ENCODE measurements around the gene PACS1. TPM values are rescaled to one million over a fixed set of nuclear protein-coding genes. Genes with fewer than 3 reads are reported as not detected.

PACS1 gene
- total RNA-seq, 1 experiment from 2014 or later: 9.0 TPM

GRCh38 chr11:66150140-66150539 lies 80.1 kb downstream of the PACS1 start:
- no peak for DNase-seq (ENCODE audit: low read depth, low spot score)

GRCh38 chr11:66150725-66151124 lies 80.7 kb downstream of the PACS1 start:
- no peak for DNase-seq (ENCODE audit: low read depth, low spot score)
- in situ Hi-C loops (cut with HindIII; ENCODE audit: low pct_unique_long_range_greater_than_20kb, low sequenced_read_pairs): no loop called here

More at GRCh38 chr11:66150140-66150539, 80.1 kb downstream of the PACS1 start:
- in situ Hi-C loops (cut with HindIII; ENCODE audit: low pct_unique_long_range_greater_than_20kb, low sequenced_read_pairs): no loop called here

- in situ Hi-C loops (cut with HindIII; ENCODE audit: low pct_unique_long_range_greater_than_20kb, low sequenced_read_pairs): no loop called here
- no peak for DNase-seq (ENCODE audit: low read depth, low spot score)
Observed at GRCh38 chr11:66151273-66151672, 81.2 kb downstream of the PACS1 start.

GRCh38 chr11:66154109-66154508 lies 84.0 kb downstream of the PACS1 start:
- in situ Hi-C loops (cut with HindIII; ENCODE audit: low pct_unique_long_range_greater_than_20kb, low sequenced_read_pairs): no loop called here
- DNase-seq (ENCODE audit: low read depth, low spot score): no peak

GRCh38 chr11:66155387-66156073 lies 85.5 kb downstream of the PACS1 start:
- DNase-seq (ENCODE audit: low read depth, low spot score): no peak
- in situ Hi-C loops (cut with HindIII; ENCODE audit: low pct_unique_long_range_greater_than_20kb, low sequenced_read_pairs): no loop called here

- no peak for DNase-seq (ENCODE audit: low read depth, low spot score)
- in situ Hi-C loops (cut with HindIII; ENCODE audit: low pct_unique_long_range_greater_than_20kb, low sequenced_read_pairs): no loop called here
Observed at GRCh38 chr11:66157182-66157864, 87.3 kb downstream of the PACS1 start.

GRCh38 chr11:66158156-66158555 lies 88.1 kb downstream of the PACS1 start:
- no peak for DNase-seq (ENCODE audit: low read depth, low spot score)
- in situ Hi-C loops (cut with HindIII; ENCODE audit: low pct_unique_long_range_greater_than_20kb, low sequenced_read_pairs): no loop called here

GRCh38 chr11:66159324-66159984 lies 89.4 kb downstream of the PACS1 start:
- no peak for DNase-seq (ENCODE audit: low read depth, low spot score)
- in situ Hi-C loops (cut with HindIII; ENCODE audit: low pct_unique_long_range_greater_than_20kb, low sequenced_read_pairs): no loop called here

- no peak for DNase-seq (ENCODE audit: low read depth, low spot score)
- in situ Hi-C loops (cut with HindIII; ENCODE audit: low pct_unique_long_range_greater_than_20kb, low sequenced_read_pairs): no loop called here
Observed at GRCh38 chr11:66160709-66161108, 90.6 kb downstream of the PACS1 start.

GRCh38 chr11:66168289-66168688 lies 98.2 kb downstream of the PACS1 start:
- in situ Hi-C loops (cut with HindIII; ENCODE audit: low pct_unique_long_range_greater_than_20kb, low sequenced_read_pairs): no loop called here
- no peak for DNase-seq (ENCODE audit: low read depth, low spot score)

GRCh38 chr11:66172146-66172545 lies 102.1 kb downstream of the PACS1 start:
- DNase-seq (ENCODE audit: low read depth, low spot score): no peak
- in situ Hi-C loops (cut with HindIII; ENCODE audit: low pct_unique_long_range_greater_than_20kb, low sequenced_read_pairs): no loop called here

GRCh38 chr11:66176650-66177049 lies 106.6 kb downstream of the PACS1 start:
- in situ Hi-C loops (cut with HindIII; ENCODE audit: low pct_unique_long_range_greater_than_20kb, low sequenced_read_pairs): no loop called here
- no peak for DNase-seq (ENCODE audit: low read depth, low spot score)

GRCh38 chr11:66178183-66178582 lies 108.1 kb downstream of the PACS1 start:
- in situ Hi-C loops (cut with HindIII; ENCODE audit: low pct_unique_long_range_greater_than_20kb, low sequenced_read_pairs): no loop called here
- no peak for DNase-seq (ENCODE audit: low read depth, low spot score)

GRCh38 chr11:66178871-66179270 lies 108.8 kb downstream of the PACS1 start:
- in situ Hi-C loops (cut with HindIII; ENCODE audit: low pct_unique_long_range_greater_than_20kb, low sequenced_read_pairs): no loop called here
- DNase-seq (ENCODE audit: low read depth, low spot score): no peak

- DNase-seq (ENCODE audit: low read depth, low spot score): no peak
- in situ Hi-C loops (cut with HindIII; ENCODE audit: low pct_unique_long_range_greater_than_20kb, low sequenced_read_pairs): no loop called here
Observed at GRCh38 chr11:66181632-66182315, 111.7 kb downstream of the PACS1 start.

GRCh38 chr11:66183494-66184048 lies 113.5 kb downstream of the PACS1 start:
- peak; percentile 38 for DNase-seq (ENCODE audit: low read depth, low spot score)
- in situ Hi-C loops (cut with HindIII; ENCODE audit: low pct_unique_long_range_greater_than_20kb, low sequenced_read_pairs): no loop called here

GRCh38 chr11:66184728-66185127 lies 114.7 kb downstream of the PACS1 start:
- DNase-seq (ENCODE audit: low read depth, low spot score): no peak
- in situ Hi-C loops (cut with HindIII; ENCODE audit: low pct_unique_long_range_greater_than_20kb, low sequenced_read_pairs): no loop called here

- no peak for DNase-seq (ENCODE audit: low read depth, low spot score)
- in situ Hi-C loops (cut with HindIII; ENCODE audit: low pct_unique_long_range_greater_than_20kb, low sequenced_read_pairs): no loop called here
Observed at GRCh38 chr11:66186470-66186869, 116.4 kb downstream of the PACS1 start.
